HG02870 (cell line): ENCODE measurements around the gene MYH14.
A peak's percentile ranks its signal among the peaks of the same experiment; 100 is the strongest.
"Not testable (repeated sequence)": the region's sequence is repeated elsewhere in the genome, so short reads cannot be mapped to it uniquely, and the experiment has no call there.

Source experiments
- ATAC-seq: cut with Tn5 transposase; IDR thresholded peaks from one replicate; pipeline ENCODE4 v1.9.1; 2021; ENCODE audit warnings: mild to moderate bottlenecking, moderate library complexity; ENCODE audit not compliant: unreplicated experiment

Gene MYH14

DNA sequence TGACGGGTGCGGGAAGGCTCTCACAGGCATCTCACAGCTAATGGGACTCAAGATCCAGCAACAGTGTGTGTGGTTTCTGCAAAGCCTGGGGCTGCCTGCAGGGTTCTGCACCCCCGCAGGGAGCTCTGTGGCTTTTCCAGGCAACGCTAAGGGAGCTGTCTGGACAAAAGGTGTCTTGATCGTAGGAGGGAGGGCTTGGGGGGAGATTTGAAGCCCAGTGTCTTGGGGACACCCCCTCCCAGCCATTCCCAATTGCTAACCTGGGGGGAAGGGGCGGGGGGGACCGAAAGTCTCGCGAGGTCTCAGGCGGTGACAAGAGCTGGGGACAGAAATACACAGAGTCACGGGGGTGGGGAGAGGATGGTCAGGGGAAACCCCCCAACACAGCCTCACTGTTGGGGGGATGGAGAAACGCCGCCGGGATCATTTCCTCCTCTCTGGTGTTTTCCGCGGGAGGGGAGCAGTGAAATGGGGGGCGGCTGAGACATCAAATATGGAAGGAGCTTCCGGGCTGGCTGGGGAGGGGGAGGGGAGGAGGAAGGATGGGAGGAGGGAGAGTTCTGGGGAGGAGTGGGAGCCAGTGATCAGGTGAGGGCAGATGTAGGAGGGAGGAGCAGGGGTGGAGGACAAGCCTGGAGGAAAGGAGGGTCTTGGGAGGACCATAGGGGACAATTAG lies 112.5 kb downstream of the MYH14 start:
- no peak for ATAC-seq

DNA sequence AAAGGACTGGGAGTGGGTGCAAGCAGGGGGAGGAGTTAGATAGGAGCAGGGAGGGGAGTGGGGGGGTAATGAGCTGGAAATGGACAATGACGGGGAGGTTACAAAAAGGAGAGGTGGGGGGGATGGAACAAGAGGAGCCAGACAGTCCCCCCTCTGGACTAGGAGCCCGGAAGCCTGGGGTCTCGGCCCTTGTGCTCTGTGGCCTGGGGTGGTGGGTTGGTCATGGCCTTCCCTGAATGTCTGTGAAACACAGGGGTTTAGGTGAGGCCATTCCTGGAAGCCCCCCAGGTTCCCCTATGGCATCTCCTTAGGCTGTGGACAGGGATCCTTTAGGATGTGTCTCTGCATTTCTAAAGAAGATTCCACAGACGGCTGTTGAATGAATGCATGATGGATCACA lies 113.7 kb downstream of the MYH14 start:
- no peak for ATAC-seq

DNA sequence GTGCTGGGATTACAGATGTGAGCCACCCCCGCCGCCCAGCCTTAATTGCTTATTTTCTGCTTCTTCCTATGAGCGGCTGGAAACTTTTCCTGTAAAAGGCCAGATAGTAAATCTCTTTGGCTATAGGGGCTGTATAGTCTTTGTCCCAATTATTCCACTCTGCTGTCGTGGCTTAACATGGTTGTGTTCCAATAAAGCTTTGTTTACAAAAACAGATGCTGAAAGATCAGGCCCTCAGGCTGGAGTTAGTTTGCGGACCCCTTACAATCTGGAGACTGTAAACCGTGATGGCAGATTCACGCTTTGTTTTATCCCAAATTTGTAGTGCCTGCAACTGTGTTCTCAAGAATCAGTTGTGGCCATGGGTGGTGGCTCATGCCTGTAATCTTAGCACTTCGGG lies 115.0 kb downstream of the MYH14 start:
- no peak for ATAC-seq

DNA sequence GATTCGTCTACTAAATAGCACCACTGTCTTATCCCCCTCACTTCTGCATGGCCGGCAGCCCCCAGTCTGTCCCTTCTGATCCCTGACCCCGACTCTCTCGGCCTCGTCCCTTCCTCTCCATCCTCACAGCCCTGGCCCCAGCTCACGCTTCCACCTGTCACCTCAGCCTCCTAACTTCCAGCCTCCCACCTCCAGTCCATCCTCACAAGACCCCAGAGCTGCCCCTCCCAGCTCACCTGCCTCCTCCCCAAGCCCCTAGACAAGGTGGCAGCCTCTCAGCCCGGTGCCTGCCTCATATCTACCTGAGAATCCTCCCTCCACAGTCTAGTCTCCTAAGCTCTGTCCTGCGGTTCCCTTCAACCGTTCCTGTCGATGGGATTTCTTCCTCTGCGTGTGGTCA lies 115.7 kb downstream of the MYH14 start:
- ATAC-seq: no peak

DNA sequence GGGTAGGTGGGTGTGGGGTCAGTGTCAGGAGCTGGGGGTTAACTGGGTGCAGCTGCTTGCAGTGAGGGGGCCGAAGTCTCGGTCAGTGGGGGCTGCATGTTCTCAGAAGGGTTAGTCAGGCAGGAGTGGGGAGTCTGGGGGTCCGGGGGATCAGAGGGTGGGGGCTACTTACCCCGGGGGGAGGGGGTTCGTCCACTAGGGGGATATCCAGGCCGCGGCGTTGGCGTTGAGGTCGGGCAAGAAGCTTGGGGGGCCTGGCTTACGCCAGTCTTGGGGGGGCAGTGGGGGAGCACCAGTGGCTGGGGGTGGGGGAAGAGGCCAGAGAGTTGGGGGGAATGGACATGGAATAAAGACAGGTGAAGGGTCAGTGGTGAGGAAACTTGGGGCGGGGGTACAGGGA lies 116.6 kb downstream of the MYH14 start:
- ATAC-seq: no peak

DNA sequence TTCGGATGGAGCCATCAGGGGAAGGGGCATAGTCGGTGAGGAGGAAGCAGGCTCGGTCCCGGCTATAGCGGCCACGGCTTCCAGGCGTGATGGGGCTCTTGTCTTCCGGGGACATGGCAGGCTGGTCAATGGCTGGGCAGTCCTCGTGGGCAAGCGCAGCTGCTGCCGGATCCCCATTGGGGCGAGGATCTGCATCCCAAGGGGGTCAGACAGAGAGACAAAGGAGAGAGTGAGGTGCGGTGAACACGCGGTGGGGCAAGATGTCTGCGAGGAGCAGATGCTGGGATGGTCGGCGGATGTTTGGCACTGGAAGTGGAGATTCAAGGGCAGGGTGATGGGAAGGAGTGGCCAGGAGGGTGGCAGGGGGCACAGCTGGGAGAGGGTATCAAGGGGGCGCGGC lies 117.2 kb downstream of the MYH14 start:
- ATAC-seq: no peak

DNA sequence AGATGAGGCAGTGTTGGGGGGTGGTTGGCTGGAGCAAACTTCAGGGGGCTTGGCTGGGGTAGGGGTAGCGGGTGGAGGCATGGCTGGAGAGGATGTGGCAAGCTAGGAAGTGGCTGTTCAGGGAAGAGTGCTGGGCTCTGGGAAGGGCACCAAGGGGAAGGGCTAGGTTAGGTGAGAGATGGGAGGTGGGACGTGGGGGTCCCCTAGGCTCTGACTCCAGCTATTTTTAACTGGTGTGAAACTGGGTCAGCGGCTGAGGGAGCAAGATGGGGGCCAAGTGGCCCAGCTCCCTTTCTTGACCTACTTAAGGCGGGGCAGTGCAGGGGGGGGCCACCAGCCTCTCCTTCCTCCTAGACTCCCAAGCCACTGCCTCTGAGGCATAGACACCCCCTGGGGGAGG lies 118.4 kb downstream of the MYH14 start:
- no peak for ATAC-seq

DNA sequence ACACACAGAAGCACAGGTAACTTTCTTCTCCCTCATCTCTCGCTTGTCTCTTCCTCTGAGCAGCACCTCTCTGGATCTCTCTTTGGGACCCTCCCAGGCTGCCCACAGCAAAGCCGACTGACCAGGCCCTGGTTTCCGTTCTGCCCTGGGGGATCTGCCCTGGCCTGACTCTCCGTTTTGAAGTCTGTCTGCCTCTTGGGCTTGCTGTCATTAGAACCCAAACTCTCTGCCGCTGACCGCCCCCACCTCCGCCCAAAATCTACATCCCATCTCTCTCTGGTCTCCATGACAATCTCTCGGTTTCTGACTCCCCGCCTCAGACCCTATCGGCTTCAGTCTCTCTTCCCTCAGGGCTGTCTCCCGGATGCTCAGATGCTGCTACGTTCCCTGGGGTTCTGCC lies 118.8 kb downstream of the MYH14 start:
- no peak for ATAC-seq

DNA sequence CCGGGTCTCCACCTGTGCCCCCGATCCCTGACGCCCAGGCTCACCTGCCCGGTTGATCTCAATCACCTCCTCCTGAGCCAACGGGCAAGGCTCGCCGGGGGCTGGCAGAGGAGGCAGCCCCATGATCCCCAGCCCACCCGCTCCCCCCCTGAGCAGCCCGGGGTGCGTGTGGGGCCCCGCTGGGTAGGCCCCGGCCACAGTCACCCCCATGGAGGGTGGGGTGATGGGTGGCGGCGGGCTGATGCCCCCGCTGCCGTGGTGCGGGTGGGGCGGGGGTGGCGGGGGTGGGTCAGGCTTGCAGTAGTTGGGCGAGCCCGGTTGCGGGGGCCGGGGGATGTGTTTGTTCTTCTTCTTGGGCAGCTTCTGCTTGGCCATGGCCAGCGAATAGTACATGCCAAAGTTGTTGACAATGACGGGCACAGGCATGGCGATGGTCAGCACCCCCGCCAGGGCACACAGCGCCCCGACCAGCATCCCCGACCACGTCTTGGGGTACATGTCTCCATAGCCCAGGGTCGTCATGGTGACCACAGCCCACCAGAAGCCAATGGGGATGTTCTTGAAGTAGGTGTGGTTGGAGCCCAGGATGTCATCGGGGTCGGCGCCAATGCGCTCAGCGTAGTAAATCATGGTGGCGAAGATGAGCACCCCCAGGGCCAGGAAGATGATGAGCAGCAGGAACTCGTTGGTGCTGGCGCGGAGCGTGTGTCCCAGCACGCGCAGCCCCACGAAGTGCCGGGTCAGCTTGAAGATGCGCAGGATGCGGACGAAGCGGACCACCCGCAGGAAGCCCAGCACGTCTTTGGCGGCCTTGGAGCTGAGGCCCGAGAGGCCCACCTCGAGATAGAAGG lies 119.7 kb downstream of the MYH14 start:
- ATAC-seq: no peak

DNA sequence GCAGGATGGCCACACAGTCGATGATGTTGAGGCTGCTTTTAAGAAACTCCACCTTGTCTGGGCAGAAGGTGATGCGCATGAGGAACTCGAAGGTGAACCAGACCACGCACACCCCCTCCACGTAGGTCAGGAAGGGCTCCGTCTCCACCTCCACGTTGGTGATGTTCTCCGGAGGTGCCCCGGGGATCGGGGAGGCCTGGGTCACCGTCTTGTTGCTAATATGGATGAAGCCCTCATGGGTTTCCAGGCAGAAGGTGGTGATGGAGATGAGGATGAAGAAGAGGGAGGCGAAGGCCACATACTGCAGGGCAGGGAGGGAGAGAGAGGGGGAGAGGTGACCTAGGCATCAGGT lies 120.3 kb downstream of the MYH14 start:
- no peak for ATAC-seq

DNA sequence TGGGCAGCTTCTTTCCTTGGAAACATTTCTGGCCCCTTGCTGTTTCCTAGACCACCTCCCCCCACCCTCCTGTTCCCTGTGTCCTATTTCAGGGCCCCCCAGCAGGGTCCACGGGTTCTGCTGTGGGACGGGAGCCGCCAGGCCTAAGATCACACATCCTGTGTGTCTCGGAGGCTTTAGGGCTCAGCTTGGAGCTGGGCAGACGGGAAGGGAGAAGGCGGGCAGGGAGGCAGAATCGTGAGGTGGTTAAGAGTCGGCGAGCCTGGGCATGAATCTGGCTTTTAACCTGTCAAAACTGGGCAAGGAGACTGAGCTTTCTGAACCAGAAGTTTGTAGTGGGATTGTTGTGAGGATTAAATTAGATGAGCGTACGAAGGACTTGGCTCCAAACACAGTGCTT lies 120.9 kb downstream of the MYH14 start:
- ATAC-seq: no peak

DNA sequence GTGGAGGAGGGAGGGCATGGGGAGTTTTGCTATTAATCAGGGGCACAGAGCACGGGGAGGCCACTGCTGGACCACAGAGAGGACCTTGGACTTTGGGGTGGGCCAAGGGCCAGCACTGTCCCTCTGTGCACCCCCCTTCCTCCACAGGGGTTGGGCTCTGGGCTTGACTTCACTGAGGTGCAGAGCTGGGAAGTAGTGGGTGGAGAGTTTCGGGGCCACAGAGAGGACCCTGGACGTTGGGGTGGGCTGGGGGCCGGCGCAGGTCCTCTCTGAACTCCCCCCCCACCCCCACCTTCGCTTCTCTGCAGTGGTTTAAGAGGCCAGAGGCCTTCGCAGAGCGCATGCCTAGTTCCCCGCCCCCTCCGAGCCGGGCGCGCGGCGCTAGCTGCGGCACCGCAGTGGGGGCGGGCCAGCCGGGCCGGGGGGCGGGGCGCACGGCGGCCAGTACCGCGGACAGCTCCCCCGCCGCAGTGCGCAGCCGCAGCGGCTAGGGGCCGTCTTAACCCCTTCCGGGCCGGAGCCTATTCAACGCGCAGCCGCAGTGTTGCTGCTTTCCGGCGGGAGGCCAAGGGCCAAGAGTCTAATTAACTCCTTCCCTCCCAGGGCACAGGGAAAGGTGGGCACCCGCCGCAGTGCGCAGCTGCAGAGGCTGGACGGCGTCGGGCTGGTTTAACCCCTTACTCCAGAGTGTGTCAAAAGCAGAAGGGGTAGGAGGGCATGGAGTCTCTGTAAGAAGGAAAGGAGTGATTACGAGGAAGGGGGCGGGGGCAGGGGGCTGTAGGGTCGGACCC lies 122.1 kb downstream of the MYH14 start:
- no peak for ATAC-seq

DNA sequence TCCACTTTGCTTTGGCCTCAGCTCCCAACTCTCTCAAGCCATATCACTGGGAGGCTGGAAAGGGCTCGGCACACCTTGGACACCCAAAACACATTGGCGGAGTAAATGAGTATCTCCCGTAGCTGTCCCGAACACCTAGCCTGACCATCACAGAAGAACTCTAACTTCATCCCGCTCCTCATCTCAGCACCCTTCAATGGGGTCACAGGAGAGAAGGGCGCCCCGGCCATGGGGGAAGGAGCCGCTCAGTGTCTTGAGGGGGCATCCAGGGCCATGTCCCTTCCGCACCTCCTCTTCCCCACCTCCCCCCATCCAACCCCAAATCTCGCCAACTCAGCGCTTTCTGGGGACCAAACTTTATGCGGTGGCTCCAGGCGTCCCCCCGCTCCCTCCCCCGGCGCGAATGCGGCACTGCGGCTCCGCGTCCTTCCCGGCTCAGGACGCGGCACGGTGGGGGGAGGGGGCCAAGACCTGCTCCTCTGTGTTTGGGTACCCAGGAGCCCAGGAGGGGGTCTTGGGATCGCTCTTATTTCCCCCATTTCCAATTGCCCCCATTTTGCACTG lies 122.8 kb downstream of the MYH14 start:
- ATAC-seq: no peak

DNA sequence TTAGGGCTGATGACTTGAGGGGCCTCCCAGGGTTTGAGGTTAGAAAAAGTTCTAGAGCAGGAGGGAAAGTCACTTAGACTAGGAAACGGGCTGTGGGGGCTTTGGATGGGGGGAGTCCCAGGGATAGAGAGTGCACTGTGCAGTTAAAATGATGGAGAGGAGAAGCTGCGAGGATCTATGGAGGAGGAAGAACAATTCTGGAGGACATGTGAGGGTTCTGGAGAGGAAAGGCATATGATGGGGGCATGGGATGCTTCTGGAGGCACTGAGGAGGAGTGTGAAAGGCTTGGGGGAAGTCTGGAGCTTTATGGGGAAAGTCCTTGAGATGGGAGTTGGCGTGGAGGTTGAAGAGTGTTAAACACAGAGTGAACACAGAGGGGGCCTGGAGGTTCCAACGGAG lies 123.6 kb downstream of the MYH14 start:
- no peak for ATAC-seq

DNA sequence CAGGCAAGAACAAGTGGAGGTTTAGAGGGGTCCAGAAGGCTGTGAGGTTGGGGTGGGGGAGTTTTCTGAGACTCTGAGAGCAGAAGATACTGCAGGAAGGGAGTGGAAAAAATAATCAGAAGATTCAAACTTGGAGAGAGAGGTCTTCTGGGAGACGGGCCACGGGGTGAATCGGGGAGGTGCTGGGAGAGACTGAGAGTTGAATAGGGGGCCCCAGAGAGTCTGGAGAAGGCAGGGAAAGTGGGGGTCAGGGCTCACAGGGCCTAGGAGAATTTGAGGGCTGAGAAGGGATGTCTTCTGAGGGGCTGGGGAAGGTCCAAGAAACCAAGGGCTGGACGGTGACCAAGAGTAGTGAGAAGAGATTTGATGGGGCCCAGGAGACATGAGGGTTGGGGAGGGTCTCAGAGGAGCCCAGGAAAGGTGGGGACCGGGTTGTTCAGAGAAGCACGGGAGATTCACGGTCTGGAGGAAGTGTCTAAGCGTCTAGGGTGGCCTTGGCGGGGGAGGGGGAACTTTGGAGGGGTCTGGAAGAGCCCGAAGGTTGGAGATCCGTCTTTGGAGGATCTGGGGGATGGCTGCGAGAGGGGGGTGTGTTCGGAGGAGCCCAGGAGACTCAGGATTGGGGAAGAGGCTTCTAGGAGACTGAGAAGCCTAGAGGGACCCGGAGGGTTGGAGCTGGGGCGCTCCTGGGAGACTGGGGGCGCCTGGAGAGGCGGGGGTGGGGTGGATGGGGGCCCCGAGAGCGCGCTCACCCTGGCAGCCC lies 124.2 kb downstream of the MYH14 start:
- no peak for ATAC-seq

DNA sequence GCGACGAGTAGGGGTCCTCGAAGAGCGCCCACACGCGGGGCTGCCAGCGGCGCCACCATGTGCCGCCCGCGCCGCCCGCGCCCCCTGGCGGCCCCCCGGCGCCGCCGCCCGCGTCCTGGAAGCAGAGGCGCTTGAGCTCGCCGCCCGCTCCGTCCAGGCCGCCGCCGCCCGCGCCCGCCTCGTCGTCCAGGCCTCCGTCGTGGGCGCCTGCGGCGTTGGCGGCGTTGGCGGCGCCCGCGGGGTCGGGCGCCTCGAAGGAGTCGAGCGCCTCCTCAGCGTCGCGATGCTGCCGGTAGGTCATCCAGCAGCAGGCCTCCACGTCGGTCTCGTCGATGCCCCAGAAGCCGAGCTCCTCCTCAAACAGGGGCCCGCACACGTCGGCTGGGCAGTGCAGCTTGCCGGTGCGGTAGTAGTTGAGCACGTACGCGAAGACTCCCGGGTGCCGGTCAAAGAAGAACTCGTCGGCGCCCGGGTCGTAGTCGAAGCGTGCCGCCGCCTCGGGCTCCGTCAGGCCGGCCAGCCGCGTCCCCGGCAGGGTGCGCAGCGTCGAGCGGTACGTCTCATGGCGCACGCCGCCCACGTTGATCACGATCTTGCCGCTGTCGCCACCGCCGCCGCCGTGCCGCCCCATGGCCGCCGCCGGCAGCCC lies 124.9 kb downstream of the MYH14 start:
- ATAC-seq: no peak

DNA sequence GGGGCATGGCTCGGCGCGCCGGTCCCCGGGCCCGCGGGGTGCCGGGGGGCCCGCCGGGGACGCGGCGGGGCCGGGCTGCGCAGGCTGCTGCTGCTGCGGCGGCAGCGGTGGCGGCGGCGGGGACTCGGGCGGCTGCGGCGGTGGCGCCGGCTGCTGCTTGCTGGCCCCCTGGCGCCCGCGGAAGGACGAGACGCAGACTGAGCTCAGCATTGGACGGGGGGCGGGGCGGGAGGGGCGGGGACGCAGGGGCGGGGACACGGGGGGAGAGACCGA lies 125.4 kb downstream of the MYH14 start:
- ATAC-seq: no peak

DNA sequence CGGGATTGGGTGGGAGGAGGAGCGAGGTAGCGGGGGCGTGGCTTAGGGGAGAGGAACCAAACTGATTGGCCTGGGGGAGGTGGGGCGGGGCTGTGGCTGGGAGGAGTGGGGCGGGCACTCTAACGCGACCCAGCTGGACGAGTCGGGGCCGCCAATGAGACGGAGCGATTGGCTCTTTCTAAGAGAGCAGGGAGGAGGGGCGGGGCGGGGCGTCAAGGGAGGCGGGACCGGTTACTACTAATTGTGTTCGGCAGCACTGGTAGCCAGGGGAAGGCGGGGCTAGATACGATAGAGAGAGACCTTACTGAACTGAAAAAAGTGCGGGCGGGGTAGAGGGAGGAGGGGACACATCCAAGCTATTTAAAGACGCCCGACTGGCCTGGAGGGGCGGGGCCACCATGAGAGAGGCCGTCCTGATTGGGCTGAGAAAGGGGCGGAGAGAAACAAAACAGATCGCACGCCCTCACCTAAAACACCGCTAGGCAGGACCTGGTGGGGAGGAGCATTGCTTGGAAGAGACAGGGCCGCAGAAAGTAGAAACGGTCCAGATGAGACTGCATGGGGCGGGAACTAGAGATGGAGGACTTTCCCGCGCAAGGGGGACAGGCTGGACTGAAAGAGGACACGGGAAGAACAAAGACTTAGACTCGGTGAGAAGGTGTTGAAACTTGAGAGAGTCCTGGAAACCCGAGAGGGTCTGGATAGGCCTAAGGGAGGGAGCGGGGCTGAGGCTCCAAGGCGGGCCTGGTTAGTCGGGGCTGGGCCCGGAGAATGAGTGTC lies 125.9 kb downstream of the MYH14 start, which contains the start of gene KCNC3:
Gene KCNC3, minus strand, starts transcription at position 232 of the 780 bp plus-strand sequence. CDS start 295 bp downstream, outside the sequence.
- peak; percentile 56 for ATAC-seq

DNA sequence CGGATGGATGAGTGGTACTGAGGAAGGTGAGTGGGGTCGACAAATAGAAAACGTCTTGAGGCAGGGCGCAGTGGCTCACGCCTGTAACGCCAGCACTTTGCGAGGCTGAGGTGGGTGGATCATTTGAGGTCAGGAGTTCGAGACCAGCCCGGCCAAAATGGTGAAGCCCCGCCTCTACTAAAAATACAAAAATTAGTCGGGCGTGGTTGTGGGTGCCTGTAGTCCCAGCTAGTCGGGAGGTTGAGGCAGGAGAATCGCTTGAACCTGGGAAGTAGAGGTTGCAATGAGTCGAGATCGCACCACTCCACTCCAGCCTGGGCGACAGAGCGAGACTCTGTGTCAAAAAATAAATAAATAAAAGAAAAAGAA lies 126.5 kb downstream of the MYH14 start:
- not testable (repeated sequence) for ATAC-seq
